ENCODE data around the gene TMEM200C. TPM values are rescaled to one million over a fixed set of nuclear protein-coding genes. Genes with fewer than 3 reads are reported as not detected.

The TMEM200C gene
- total and polyA plus RNA-seq, 8 donors, result 0.79 to 4.9 (median 2.1) TPM

DNA sequence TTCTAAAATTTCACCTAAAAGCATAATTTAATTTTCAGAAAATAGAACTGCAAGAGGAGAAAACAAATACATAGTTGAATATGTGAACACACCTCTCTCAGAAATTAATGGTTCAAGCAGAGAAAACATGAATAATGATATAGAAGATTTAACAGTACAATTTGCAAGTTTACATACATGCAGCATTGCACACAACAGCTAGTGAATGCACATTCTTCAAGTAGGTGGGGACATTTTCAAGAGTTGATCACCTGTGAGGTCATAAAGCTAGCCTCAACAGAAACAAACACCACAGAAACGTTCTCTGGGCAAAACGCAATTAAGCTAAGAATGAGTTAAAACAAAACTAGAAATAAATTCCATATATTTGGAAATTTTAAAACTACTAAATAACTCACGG lies 38.1 kb downstream of the TMEM200C start:
- intact Hi-C loops (cut with DNase I), result no loop called here
- peaks cover 0 to 3% of the 10 kb centered on the region in 2 donors for H3K27me3 ChIP-seq
- H3K4me1 ChIP-seq, result no peaks in the 10 kb centered on the region
- no peak overlapping the region for H3K4me3 ChIP-seq
- no peaks in the 10 kb centered on the region for H3K36me3 ChIP-seq
- no peak for ATAC-seq
- TF ChIP-seq, protein P1, sequence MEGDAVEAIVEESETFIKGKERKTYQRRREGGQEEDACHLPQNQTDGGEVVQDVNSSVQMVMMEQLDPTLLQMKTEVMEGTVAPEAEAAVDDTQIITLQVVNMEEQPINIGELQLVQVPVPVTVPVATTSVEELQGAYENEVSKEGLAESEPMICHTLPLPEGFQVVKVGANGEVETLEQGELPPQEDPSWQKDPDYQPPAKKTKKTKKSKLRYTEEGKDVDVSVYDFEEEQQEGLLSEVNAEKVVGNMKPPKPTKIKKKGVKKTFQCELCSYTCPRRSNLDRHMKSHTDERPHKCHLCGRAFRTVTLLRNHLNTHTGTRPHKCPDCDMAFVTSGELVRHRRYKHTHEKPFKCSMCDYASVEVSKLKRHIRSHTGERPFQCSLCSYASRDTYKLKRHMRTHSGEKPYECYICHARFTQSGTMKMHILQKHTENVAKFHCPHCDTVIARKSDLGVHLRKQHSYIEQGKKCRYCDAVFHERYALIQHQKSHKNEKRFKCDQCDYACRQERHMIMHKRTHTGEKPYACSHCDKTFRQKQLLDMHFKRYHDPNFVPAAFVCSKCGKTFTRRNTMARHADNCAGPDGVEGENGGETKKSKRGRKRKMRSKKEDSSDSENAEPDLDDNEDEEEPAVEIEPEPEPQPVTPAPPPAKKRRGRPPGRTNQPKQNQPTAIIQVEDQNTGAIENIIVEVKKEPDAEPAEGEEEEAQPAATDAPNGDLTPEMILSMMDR (IDR thresholded peaks at IDR 0.05), result no peak
- no peak for DNase-seq
- peaks cover 0 to 7% of the 10 kb centered on the region in 2 donors for H3K9me3 ChIP-seq
- no peak overlapping the region for H3K27ac ChIP-seq

DNA sequence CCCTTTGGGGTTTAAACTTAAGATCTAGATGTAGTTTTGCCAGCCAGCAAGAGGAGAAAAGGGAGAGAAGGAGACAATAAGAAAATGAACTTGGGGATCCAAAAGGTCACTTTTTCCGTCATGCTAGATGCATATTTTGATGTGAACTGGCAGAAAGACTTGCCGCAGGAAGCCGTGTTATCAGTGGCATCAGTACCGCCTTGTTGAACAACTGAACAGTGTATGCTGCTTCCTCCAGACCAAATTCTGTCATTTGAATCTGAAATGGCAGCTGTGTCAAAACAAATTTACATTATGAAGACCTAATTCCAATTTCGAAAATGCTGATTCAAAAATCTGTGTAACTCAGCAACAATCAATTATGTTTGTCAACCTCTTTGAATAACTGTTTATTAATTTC lies 42.1 kb downstream of the TMEM200C start:
- intact Hi-C loops (cut with DNase I), result no loop called here
- TF ChIP-seq, protein P1 (IDR thresholded peaks at IDR 0.05), result no peak
- Histone ChIP-seq H3K9me3 (no peaks in the 10 kb centered on the region), H3K36me3 (no peaks in the 10 kb centered on the region), H3K27me3 (peaks cover 3 to 5% of the 10 kb centered on the region in 2 donors), H3K4me3 (no peak overlapping the region), H3K27ac (no peak overlapping the region), H3K4me1 (no peaks in the 10 kb centered on the region)
- ATAC-seq (no peak), DNase-seq (no peak)

DNA sequence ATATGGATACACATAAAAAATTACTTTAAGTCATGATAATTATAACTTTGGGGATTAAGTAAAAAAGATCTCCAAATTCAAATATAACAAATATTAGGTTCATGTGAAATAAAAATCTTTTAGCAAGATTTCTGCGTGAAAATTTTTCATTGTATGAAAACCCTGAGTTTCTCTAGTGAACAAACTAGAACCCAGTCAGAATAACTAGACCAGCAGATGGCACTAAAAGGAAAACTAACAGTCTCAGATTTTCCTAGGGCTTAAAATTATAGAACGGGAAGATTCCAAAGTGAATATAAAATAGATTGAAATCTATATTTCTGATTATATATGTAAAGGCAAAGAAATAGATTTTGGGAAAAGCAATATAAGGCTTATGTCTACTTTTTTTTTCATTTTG lies 43.3 kb downstream of the TMEM200C start:
- Histone ChIP-seq H3K4me3 (no peak overlapping the region), H3K9me3 (no peaks in the 10 kb centered on the region), H3K36me3 (no peaks in the 10 kb centered on the region), H3K4me1 (no peaks in the 10 kb centered on the region), H3K27ac (no peak overlapping the region), H3K27me3 (peaks cover 3 to 5% of the 10 kb centered on the region in 2 donors)
- intact Hi-C loops (cut with DNase I), result no loop called here
- TF ChIP-seq, protein P1 (IDR thresholded peaks at IDR 0.05), result peak in 1 of 2 donors; percentile 17
- ATAC-seq, result no peak
- no peak for DNase-seq

DNA sequence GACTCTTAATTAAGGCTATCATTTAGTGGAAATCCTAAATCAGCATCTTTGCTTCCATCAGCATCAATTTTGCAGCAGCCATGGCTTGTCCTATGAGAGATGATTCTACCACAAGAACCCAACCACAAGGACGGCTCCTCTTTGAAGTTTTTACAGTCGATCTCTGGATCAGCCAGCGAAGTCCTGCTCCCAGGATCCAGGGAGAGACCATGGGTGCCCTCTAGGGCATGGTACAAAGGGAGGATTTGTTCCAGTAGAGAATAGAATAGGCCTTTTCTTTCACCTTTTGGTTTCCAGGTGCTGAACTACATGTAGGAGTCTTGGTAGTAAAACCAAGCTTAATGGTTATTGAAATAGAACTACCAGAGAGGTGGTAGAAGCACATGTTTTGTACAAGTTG lies 52.7 kb downstream of the TMEM200C start:
- Histone ChIP-seq H3K27ac (no peak overlapping the region), H3K9me3 (no peaks in the 10 kb centered on the region), H3K4me1 (no peaks in the 10 kb centered on the region), H3K36me3 (no peaks in the 10 kb centered on the region), H3K27me3 (no peaks in the 10 kb centered on the region), H3K4me3 (no peak overlapping the region)
- DNase-seq (no peak), ATAC-seq (no peak)
- TF ChIP-seq, protein P1 (IDR thresholded peaks at IDR 0.05), result no peak
- intact Hi-C loops (cut with DNase I), result loop anchor here in 1 of 2 donors (5.0 kb wide), 1 partner anchor 240 kb away; no protein-coding TSS in a partner anchor

DNA sequence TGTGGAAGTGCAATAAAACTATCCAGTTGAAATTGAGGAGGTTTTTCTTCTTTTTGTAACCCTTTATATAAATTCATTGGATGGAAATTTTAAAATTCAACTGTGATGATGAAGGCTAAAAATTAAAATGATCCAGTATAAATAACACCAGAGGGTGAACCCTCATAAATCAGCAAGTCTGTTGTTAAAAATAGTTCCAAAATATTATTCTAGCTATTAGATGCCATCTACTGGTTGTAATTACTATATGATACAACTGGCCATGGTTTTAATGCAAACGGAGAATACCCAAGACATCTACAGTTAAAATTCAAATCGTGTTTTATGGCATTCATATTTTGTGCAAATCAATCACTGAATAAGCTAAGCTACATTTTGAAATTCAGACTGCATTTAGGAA lies 53.8 kb downstream of the TMEM200C start:
- DNase-seq, result no peak
- TF ChIP-seq, protein P1 (IDR thresholded peaks at IDR 0.05), result no peak
- Histone ChIP-seq H3K9me3 (no peaks in the 10 kb centered on the region), H3K36me3 (no peaks in the 10 kb centered on the region), H3K27ac (no peak overlapping the region), H3K4me3 (no peak overlapping the region), H3K27me3 (no peaks in the 10 kb centered on the region), H3K4me1 (no peaks in the 10 kb centered on the region)
- no peak for ATAC-seq
- intact Hi-C loops (cut with DNase I), result loop anchor here in 1 of 2 donors (5.0 kb wide), 1 partner anchor 239 kb away; no protein-coding TSS in a partner anchor
